Thymus (tissue), 11 donors: ENCODE measurements around the gene LRMDA. TPM values are rescaled to one million over a fixed set of nuclear protein-coding genes. Genes with fewer than 3 reads are reported as not detected.

Source experiments
- DNase-seq, 9 donors: peaks; one replicate each; pipeline ENCODE4 v3.0.0-alpha.2; 2013; ENCODE audit warnings: low spot score in 9 of 9, low read depth in 6 of 9, missing footprints in 1 of 9
- H3K27ac ChIP-seq, 2 donors: one replicate each; pipeline ENCODE4 v1.5.1; 2013; ENCODE audit warnings: control low read depth in 1 of 2, low read depth in 1 of 2, low read length in 1 of 2, mild to moderate bottlenecking in 1 of 2, moderate library complexity in 1 of 2
- H3K27me3 ChIP-seq, 2 donors: one replicate each; pipeline ENCODE4 v1.5.1; 2013; ENCODE audit warnings: low read length in 1 of 2; ENCODE audit not compliant: control insufficient read depth in 2 of 2, insufficient read depth in 1 of 2
- H3K36me3 ChIP-seq, 2 donors: one replicate each; pipeline ENCODE4 v1.5.1; 2013; ENCODE audit warnings: low read length in 1 of 2, mild to moderate bottlenecking in 1 of 2, moderate library complexity in 1 of 2; ENCODE audit not compliant: control insufficient read depth in 2 of 2, insufficient read depth in 2 of 2
- H3K4me1 ChIP-seq, 2 donors: one replicate each; pipeline ENCODE4 v1.5.1; 2013; ENCODE audit warnings: low read length in 2 of 2; ENCODE audit not compliant: control insufficient read depth in 2 of 2, insufficient read depth in 2 of 2
- H3K4me3 ChIP-seq, 2 donors: one replicate each; pipeline ENCODE4 v1.5.1; 2013; ENCODE audit warnings: low read length in 2 of 2, control low read depth in 1 of 2, mild to moderate bottlenecking in 1 of 2
- H3K9me3 ChIP-seq, 2 donors: one replicate each; pipeline ENCODE4 v1.5.1; 2013; ENCODE audit warnings: low read length in 1 of 2, mild to moderate bottlenecking in 1 of 2; ENCODE audit not compliant: control insufficient read depth in 2 of 2, insufficient read depth in 1 of 2
- WGBS: extraction: QIAGEN DNeasy Blood & Tissue Kit; methylation state at CpG from one replicate; pipeline ENCODE4 v1.1.7; 2013; 5-methylcytosine and 5-hydroxymethylcytosine counted together
- polyA plus RNA-seq: library from polyadenylated mRNA; stranded (reverse); fragments of 200-250 nt; gene quantifications from one replicate; pipeline ENCODE4 v1.2.3, GENCODE V29; 2013
- total RNA-seq: library from RNA; stranded (reverse); fragments of 120-200 nt; gene quantifications from one replicate; pipeline ENCODE4 v1.2.4, GENCODE V29; 2013
- donor health status: healthy.

LRMDA gene
- total and polyA plus RNA-seq, 2 donors = 2.5 to 4.6 TPM

DNA sequence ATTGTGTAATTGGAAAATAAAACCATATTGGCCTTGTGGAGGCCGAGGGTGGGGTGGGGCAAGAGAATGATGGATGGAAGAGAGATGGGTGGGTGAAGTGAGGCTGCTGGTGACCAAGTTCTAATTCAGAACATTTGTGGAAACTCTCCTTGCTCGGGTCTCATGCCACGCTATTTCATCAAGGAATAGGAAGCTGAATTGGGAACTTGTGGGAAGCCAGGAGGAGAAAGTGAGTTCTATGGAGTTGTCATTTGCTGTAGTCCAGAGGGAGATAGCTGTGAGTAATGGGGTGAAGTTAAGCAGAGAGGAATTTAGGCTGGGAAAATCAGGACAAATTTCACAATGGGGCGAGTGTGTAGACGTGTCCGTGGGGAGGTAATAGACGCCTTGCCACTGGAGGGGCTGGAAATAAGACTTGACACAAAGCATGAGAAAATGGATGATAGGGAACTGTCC is 339.2 kb downstream of the LRMDA start:
- WGBS = 94% methylated on average over 7 of the region's 7 CpGs
- H3K27me3 ChIP-seq = no peaks in the 10 kb centered on the region

DNA sequence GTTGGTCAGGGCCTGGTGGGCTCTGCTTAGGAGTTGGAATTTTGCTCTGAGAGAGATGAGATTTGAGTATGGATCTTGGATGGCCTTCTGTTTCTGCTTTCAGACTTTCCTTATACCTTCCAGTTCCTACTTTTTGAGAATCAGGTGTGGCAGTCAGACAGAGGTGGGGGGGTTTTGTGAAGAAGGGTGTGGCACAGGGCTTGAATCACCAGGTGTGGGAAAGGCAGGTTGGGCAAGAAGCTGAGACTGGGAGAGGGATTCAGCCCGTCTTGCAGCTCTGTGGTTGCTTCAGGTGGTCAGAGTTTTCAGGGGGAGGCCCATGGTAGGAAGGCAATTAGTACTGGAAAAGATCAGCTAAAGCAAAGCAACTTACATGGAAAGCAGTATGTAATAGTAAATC is 340.2 kb downstream of the LRMDA start:
- Histone ChIP-seq H3K36me3 (no peaks in the 10 kb centered on the region), H3K4me3 (no peak overlapping the region), H3K27ac (peak overlapping the region in 1 of 2 donors; percentile 26), H3K27me3 (no peaks in the 10 kb centered on the region), H3K9me3 (peaks cover 0 to 1% of the 10 kb centered on the region in 2 donors), H3K4me1 (peaks cover 0 to 3% of the 10 kb centered on the region in 2 donors)
- DNase-seq = no peak
- 60% methylated on average over 1 of the region's 1 CpG for WGBS

More for the DNA sequence above, 339.2 kb downstream of the LRMDA start:
- no peak for DNase-seq
- H3K27ac ChIP-seq = no peak overlapping the region
- peaks cover 0 to 3% of the 10 kb centered on the region in 2 donors for H3K4me1 ChIP-seq
- no peak overlapping the region for H3K4me3 ChIP-seq
- H3K36me3 ChIP-seq = no peaks in the 10 kb centered on the region
- H3K9me3 ChIP-seq = peaks cover 0 to 1% of the 10 kb centered on the region in 2 donors

DNA sequence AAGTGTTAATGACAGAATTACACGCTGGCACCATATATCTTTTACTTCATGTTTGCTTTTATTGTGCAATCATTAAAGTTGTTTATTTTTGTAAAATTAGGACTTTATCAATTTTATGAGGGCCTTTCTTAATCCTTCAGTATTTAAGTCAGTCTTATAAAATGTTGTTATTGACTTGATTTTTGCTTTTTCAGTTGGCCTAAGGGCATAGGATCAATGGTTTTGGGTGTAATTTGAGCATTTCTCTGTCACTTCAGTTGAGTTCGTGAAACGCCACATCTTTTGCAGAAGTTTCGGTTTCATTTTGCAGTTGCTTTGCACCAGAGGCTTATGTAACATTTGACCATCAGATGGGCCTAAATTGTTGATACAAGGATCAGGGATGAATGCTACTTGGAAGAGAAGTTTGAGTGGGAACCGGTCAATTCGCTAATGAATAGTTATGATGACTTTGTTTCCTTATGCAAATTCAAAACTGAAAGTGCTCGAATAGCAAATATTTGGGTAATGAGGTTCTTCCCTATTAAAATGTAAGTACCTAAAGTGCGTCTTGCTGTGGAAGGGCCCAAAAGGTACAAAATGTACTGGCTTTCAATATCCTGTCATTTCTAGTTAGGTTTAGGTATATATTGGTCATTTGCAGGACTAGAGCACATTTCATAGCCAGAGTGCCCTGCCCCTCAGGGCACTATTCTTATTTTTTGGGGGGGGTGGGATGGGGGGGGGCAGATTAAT is 340.9 kb downstream of the LRMDA start:
- H3K4me1 ChIP-seq = peaks cover 0 to 3% of the 10 kb centered on the region in 2 donors
- H3K4me3 ChIP-seq = peak overlapping the region; percentile 8 to 34
- no peaks in the 10 kb centered on the region for H3K27me3 ChIP-seq
- H3K36me3 ChIP-seq = no peaks in the 10 kb centered on the region
- peak in 5 of 9 donors; percentile 7 to 58 (median 23) for DNase-seq
- peaks cover 0 to 1% of the 10 kb centered on the region in 2 donors for H3K9me3 ChIP-seq
- 37% methylated on average over 8 of the region's 8 CpGs for WGBS
- no peak overlapping the region for H3K27ac ChIP-seq

DNA sequence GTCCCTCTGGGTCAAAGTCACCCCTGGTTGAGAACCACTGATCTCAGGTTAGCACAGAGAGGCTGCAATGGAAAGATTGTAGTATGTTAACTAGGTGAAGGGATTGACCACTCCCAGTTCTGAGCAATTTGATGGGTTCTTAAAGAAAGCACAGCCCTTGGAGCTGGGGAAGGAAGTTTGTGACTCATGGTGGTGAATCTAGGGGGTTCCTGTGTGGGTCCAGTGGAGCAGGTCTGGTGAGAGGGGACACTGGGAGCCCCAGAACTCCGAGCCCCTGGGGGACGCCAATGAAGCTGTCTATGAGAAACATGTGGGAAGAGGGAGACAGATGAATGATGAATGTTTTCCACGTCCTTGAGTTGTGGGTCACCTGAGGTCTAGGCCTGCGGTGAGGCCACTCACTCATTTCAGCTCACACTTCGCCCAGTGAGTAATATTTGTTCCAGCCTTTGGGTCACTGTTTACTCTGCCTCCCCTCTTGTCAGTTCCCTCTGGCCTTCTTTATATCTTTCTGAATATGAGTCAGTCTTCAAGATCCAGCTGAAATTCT is 341.9 kb downstream of the LRMDA start:
- peaks cover 0 to 3% of the 10 kb centered on the region in 2 donors for H3K4me1 ChIP-seq
- H3K27ac ChIP-seq = no peak overlapping the region
- no peaks in the 10 kb centered on the region for H3K27me3 ChIP-seq
- DNase-seq = no peak
- no peaks in the 10 kb centered on the region for H3K36me3 ChIP-seq
- no peak overlapping the region for H3K4me3 ChIP-seq
- 89% methylated on average over 5 of the region's 5 CpGs for WGBS
- peaks cover 0 to 1% of the 10 kb centered on the region in 2 donors for H3K9me3 ChIP-seq

DNA sequence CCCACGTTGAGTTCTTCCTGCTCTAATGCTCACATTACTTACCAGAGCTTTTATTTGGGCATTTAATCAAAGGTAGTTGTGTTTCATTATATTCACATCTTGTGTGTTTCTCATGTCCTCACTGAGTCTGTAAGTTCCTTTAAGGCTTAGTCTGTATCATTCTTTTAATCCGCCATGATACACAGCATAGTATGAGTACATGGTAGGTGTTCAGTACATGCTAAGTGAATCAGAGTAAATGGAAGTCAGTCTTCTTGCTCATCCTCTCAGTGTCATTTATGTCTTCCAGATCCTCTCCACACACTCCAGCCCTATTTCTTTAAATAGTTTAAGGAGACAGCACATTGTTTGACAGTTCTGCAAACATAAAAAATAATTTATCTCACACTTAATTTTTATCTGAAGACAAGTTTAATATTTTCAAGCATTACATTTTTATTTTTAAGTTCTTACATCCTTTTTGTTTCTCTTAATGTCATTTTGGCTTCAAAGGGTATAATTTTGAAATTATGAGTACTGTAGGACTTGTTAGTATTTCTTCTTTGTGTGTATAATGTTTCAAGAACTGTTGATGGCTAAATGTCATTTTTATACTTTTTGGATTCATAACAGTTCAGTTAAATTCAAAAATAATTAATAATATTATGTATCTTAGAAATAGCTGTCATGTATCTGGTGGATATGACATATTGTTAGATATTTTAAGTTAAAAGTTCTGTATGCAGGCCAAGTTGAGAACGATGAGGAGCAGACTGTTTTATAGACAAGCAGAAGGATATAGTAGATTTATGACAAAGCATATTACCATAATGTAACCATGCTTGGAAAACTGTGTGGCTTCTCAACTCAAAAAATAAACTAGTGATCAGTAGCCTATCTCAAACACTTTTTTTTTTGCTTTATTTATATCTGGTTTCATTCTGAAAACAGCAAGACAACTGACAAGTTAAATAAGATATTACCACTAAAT is 342.7 kb downstream of the LRMDA start:
- Histone ChIP-seq H3K36me3 (no peaks in the 10 kb centered on the region), H3K4me3 (no peak overlapping the region), H3K27me3 (no peaks in the 10 kb centered on the region), H3K9me3 (peaks cover 0 to 1% of the 10 kb centered on the region in 2 donors), H3K4me1 (peaks cover 0 to 3% of the 10 kb centered on the region in 2 donors), H3K27ac (no peak overlapping the region)
- 84% methylated on average over 3 of the region's 3 CpGs for WGBS
- no peak for DNase-seq

DNA sequence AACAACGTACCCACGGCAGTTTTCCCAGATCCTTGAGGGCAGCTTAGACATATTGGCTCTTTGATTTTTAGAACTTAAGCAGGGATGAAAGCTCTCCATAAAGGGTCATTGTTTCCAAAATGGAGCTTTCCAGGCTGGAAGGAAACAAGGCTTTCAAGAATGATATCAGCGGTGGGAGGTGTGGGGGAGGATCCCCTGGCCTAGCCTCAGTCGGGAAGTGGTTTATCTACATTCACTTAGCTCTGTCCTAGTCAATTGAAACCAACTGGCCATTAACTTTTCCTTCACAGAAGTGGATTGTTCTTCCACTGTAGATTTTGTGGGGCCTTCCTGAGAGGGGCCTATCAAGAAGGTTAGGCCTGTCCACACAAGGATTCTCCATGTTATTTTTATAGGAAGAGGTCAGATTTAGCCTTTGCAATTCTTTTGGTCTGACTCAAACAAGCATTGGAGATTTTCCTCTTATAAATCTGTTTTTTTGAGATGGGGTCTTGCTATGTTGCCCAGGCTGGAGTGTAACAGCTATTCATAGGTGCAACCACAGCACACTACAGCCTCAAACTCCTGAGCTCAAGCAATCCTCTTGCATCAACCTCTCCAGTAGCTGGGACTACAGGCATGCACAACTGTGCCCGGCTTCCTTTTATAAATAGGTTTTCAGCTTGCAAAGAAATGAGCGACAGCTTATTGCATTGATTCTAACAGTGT is 343.5 kb downstream of the LRMDA start:
- peaks cover 0 to 3% of the 10 kb centered on the region in 2 donors for H3K4me1 ChIP-seq
- H3K36me3 ChIP-seq = no peaks in the 10 kb centered on the region
- no peaks in the 10 kb centered on the region for H3K27me3 ChIP-seq
- H3K27ac ChIP-seq = no peak overlapping the region
- H3K4me3 ChIP-seq = no peak overlapping the region
- no peak for DNase-seq
- WGBS = 97% methylated on average over 6 of the region's 6 CpGs
- H3K9me3 ChIP-seq = peaks cover 0 to 1% of the 10 kb centered on the region in 2 donors

DNA sequence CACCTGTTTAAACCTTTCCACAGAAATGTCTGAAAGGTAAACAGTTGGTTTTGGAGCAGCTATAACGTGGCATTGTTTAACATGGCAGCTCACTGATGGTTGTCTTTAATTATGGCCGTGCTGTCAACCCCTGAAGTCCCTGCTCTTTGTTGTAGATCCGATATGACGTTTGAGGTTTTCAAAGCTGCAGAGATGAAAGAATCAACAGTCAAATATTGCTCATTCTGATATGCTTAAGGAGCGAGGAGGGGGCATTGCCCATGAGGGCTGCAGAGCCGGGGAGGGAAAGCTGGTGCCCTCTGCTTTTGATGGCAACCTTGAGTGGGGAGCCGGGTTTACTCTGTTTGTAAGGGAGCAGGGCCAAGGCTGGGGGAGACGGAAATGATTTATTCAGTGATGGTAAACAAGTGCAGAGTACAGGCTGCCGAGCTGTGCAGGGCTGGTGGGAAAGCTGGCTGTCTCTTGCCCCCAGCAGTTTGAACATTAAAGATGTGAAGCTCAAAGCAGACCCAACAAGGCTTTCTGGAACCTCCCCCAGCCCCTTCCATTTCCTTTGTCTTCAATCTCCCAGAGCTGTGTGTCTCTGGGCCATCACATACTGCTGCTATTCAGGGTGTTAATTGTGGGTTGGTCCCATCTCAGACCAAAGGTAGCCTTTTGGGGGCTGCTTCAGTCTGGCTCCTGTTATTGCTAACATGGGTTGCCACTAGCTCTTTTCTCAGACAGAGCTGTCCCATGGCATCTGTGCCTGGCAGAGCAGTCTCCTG is 345.5 kb downstream of the LRMDA start:
- H3K27me3 ChIP-seq = no peaks in the 10 kb centered on the region
- no peak overlapping the region for H3K27ac ChIP-seq
- DNase-seq = peak in 1 of 9 donors; percentile 11
- WGBS = 90% methylated on average over 9 of the region's 9 CpGs
- no peak overlapping the region for H3K4me3 ChIP-seq
- H3K9me3 ChIP-seq = no peaks in the 10 kb centered on the region
- no peaks in the 10 kb centered on the region for H3K36me3 ChIP-seq
- H3K4me1 ChIP-seq = no peaks in the 10 kb centered on the region

DNA sequence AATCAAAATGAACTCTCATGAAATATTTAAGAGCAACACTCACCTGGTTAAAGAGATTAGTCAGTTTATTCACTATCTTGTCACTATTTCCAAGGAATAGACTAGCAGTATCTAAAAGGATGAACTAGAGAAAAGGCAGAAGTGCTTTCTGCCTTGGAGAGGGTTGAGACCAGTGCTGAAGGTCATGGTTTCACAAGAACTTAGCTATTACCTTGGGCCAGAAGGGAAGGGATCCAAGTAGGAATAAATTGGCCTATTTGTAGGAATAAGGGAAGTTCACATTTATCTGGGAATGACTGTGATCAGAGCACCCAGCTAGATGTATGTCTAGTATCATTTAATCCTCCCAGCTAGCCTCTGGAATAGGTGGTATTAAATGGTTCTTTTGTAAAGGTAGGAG is 347.2 kb downstream of the LRMDA start:
- no peaks in the 10 kb centered on the region for H3K4me1 ChIP-seq
- H3K36me3 ChIP-seq = no peaks in the 10 kb centered on the region
- no peak overlapping the region for H3K27ac ChIP-seq
- no peaks in the 10 kb centered on the region for H3K27me3 ChIP-seq
- no peak for DNase-seq
- H3K9me3 ChIP-seq = no peaks in the 10 kb centered on the region
- no peak overlapping the region for H3K4me3 ChIP-seq
